ENCODE results near the gene CCDC77. TPM values are rescaled to one million over a fixed set of nuclear protein-coding genes. Genes with fewer than 3 reads are reported as not detected.
A peak's percentile ranks its signal among the peaks of the same experiment; 100 is the strongest.

CCDC77 gene
- total and polyA plus RNA-seq, 12 donors, result 5.1 to 47.5 (median 9.3) TPM

- H3K36me3 ChIP-seq (replicated peaks in 1 of 2), result no peaks in the 10 kb centered on the region
- 57 to 73% (median 65%) methylated on average over 16 of the region's 16 CpGs for WGBS, 4 donors
- H3K27me3 ChIP-seq, result no peaks in the 10 kb centered on the region
- H3K4me1 ChIP-seq (replicated peaks in 1 of 2), result peaks cover 22 to 58% of the 10 kb centered on the region in 2 donors
- peak overlapping the region in 2 of 5 donors; percentile 70 to 77 for H3K27ac ChIP-seq
- TF ChIP-seq CTCF (IDR thresholded peaks at IDR 0.05) (no peak), POLR2A (IDR thresholded peaks at IDR 0.05) (peak in 1 of 2 donors; percentile 29)
- H3K4me3 ChIP-seq, result no peak overlapping the region
- intact Hi-C loops (cut with DNase I), result no loop called here
- DNase-seq, result peak in 5 of 7 donors; percentile 37 to 58 (median 49)
- no peaks in the 10 kb centered on the region for H3K9me3 ChIP-seq (replicated peaks in 1 of 3)
Measured at GRCh38 chr12:464484-465267, 63.2 kb downstream of the CCDC77 start.

- Histone ChIP-seq H3K9me3 (replicated peaks in 1 of 3) (no peaks in the 10 kb centered on the region), H3K27ac (peak overlapping the region in 4 of 5 donors; percentile 41 to 84 (median 61)), H3K4me3 (peak overlapping the region in 1 of 4 donors; percentile 19), H3K4me1 (replicated peaks in 1 of 2) (peaks cover 16 to 55% of the 10 kb centered on the region in 2 donors), H3K27me3 (no peaks in the 10 kb centered on the region), H3K36me3 (replicated peaks in 1 of 2) (no peaks in the 10 kb centered on the region)
- DNase-seq, result peak in 6 of 7 donors; percentile 43 to 65 (median 54)
- WGBS, 4 donors, result 48 to 58% (median 53%) methylated on average over 6 to 8 of the region's 8 CpGs
- intact Hi-C loops (cut with DNase I), result no loop called here
- TF ChIP-seq POLR2A (IDR thresholded peaks at IDR 0.05), result no peak
- TF ChIP-seq CTCF (IDR thresholded peaks at IDR 0.05), result no peak
Measured at GRCh38 chr12:466039-466438, 64.6 kb downstream of the CCDC77 start.

GRCh38 chr12:466762-467161 is 65.3 kb downstream of the CCDC77 start:
- no peak for TF ChIP-seq CTCF (IDR thresholded peaks at IDR 0.05)
- no peak for TF ChIP-seq POLR2A (IDR thresholded peaks at IDR 0.05)
- intact Hi-C loops (cut with DNase I), result no loop called here
- WGBS, 4 donors, result 64 to 77% (median 69%) methylated on average over 5 of the region's 5 CpGs
- Histone ChIP-seq H3K36me3 (replicated peaks in 1 of 2) (no peaks in the 10 kb centered on the region), H3K27ac (peak overlapping the region in 2 of 5 donors; percentile 52 to 70), H3K4me3 (no peak overlapping the region), H3K9me3 (replicated peaks in 1 of 3) (no peaks in the 10 kb centered on the region), H3K27me3 (no peaks in the 10 kb centered on the region), H3K4me1 (replicated peaks in 1 of 2) (peaks cover 13 to 50% of the 10 kb centered on the region in 2 donors)
- DNase-seq, result no peak

- TF ChIP-seq POLR2A (IDR thresholded peaks at IDR 0.05), result no peak
- TF ChIP-seq CTCF (IDR thresholded peaks at IDR 0.05), result no peak
- intact Hi-C loops (cut with DNase I), result no loop called here
- peaks cover 13 to 46% of the 10 kb centered on the region in 2 donors for H3K4me1 ChIP-seq (replicated peaks in 1 of 2)
- DNase-seq, result no peak
- H3K27me3 ChIP-seq, result no peaks in the 10 kb centered on the region
- no peak overlapping the region for H3K4me3 ChIP-seq
- no peaks in the 10 kb centered on the region for H3K9me3 ChIP-seq (replicated peaks in 1 of 3)
- 85 to 91% (median 88%) methylated on average over 6 of the region's 6 CpGs for WGBS, 4 donors
- no peaks in the 10 kb centered on the region for H3K36me3 ChIP-seq (replicated peaks in 1 of 2)
- H3K27ac ChIP-seq, result peak overlapping the region in 1 of 5 donors; percentile 84
Measured at GRCh38 chr12:467591-467990, 66.1 kb downstream of the CCDC77 start.
